NOMO-1 treated with dmso at 0.1 percent for 144 hours (cell line): ENCODE data around the gene SKA1.
A peak's percentile ranks its signal among the peaks of the same experiment; 100 is the strongest.

ENCODE experiments used
- DNase-seq: peaks from one replicate; lab custom pipeline; 2025; ENCODE audit not compliant: unreplicated experiment; lab: John Stamatoyannopoulos, UW

Gene SKA1, protein sequence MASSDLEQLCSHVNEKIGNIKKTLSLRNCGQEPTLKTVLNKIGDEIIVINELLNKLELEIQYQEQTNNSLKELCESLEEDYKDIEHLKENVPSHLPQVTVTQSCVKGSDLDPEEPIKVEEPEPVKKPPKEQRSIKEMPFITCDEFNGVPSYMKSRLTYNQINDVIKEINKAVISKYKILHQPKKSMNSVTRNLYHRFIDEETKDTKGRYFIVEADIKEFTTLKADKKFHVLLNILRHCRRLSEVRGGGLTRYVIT

DNA sequence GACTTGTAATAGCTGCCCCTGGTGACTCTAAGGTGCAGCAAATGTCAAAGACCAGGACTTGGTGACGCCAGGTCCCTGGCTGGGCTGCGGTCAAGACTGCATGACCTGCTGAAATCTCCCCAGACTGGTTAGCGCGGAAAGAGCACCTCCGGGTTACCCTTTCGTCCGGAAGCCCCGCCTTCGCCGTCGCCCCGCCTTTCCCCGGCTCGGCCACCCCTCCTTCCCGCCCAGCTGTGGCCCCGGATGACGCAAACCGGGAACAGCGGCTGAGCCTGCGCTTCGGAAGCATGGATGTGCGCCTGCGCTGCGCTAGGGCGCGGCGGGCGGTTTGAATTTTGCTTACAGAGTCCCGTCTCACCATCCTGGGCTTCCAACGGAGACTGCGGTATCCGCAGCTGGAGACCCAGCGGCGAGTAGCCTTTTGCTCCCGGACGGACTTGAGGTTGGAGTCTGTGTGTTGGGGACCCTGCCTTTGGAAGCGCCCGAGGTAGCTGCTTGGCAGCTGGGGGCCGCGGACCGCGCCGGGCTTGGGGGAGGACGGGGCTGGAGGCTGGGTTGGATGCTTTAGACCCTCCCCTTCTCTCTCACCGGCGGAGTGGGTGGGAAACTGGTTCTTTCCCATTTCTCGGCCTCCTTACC lies at the start of gene SKA1:
TSS of gene SKA1 (plus strand) at position 294 of the 639 bp plus-strand sequence. CDS start 785 bp downstream, outside the sequence.
- DNase-seq: peak; percentile 82

DNA sequence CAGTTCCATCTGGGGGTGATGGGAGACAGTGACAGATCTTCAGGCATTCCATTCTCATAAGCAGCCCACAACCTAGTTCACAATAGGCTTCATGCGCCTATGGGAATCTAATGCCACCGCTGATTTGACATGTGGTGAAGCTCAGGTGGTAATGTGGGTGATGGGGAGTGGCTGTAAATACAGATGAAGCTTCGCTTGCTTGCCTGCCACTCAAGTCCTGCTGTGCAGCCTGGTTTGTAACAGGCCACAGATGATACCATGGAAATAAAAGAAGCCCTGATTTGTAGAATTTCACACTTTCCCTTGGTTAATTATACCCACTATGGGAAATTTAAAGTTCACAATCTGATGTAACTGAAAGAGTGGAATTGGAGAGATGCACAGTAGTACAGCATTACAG lies 46.9 kb upstream of the SKA1 start:
- no peak for DNase-seq

DNA sequence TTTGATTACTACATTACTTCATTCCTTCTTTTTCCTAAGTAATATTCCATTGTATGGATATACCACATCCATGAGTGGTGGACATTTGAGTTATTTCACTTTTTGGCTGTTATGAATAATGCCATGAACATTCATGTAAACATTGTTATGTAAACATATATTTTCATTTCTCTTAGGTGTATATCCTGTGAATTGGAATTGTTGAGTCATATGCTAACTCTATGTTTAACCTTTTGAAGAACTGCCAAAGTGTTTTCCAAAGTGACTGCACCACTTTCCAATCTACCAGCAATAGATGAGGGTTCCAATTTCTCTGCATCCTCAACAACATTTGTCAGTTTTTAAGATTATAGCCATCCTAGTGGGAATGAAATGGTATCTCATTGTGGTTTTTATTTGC lies 44.7 kb upstream of the SKA1 start:
- no peak for DNase-seq

DNA sequence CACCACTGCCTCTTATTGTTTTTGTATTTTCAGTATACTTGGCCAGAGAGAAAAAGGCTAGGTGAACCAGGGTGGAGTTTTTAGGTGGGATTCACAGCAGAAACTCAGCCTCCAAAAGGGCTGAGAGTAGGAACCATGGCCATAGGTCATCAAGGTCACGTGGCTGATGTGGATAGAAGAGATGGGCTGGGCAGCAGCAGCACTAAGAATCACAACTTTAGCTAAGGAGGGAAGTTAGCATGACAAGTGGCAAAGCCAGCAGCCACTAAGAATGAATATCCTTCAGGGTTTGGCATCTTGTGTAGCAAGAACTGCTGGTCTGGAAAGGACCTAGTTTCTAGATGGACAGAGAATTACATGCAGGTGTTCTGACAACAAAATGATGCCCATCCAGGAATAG lies 43.2 kb upstream of the SKA1 start:
- DNase-seq: no peak

DNA sequence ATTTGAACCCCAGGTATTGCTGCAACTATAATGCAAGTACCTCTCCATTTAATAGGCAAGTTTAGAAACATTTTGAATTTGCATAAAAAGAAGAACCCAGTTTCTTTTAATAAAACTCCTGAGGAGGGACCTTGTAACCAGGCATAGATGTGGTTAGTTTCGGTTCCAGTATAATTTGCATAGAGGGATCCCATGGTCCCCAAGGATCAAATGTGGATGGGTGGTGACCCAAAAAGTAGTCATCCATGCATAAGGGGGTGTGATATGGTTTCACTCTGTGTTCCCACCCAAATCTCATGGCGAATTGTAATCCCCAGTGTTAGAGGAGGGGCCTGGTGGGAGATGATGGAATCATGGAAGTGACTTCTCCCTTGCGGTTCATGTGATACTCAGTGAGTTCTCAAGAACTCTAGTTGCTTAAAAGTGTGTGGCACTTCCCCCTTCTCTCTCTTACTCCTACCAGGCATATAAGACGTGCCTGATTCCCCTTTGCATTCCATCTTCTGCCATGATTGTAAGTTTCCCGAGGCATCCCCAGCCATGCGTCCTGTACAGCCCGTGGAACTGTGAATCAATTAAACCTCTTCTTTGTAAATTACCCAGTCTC lies 40.2 kb upstream of the SKA1 start:
- DNase-seq: no peak

DNA sequence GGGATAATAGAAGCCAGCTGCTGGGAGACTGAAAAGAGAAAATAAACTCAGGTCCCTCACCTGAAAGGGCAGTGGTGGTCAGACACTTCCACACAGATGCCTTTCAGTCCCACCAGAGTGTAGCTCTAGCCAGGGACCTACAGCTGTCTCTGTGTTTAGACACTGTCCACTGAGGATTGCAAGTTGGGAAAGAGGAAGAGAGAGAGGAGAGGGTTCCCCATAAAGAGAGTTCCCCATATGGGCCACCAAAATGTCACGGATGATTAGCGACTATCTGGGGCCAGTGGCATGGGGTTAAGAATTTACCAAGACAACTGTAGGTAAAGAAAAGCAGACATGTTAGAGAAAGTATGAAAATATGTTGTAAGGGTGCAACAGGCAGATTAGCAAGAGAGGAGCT lies 36.7 kb upstream of the SKA1 start:
- DNase-seq: peak; percentile 34

DNA sequence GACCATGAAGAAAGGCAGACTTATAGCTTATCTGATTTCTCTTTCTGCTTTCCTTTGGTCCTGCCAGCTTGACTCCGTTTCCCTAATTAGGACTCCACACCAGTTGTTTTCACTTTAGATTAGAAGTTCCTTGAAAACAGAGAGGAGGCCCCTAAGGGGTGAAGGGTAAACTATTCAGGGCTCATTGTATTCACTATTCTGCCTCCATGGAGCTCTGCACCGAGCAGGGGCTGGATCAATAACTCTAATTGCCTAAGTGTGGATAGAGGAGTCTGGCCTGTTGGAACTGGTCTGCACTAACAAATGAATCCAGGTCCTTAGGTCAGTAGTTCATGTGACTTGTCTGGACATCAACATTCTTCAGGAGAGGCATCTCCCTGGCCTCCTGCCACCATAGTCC lies 36.1 kb upstream of the SKA1 start:
- no peak for DNase-seq

DNA sequence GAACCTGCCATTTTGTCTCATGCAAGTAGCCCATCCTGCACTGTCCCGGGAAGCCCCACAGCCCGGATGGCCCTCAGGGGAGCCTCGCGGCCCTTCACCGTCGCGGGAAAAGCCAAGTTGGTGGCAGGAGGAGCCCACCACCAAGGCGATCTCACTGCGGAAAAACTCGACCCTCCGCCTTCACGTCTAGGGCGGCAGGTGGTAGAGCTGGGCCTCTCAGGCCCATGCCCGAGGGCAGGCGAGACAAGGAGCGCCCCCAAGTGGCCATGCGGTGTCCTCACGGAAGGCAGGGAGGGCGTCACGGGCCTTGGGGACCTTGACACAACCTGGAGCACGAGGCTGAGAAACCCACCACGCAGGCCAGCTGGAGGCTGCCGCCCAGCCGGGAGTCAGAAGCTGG lies 34.8 kb upstream of the SKA1 start:
- no peak for DNase-seq

DNA sequence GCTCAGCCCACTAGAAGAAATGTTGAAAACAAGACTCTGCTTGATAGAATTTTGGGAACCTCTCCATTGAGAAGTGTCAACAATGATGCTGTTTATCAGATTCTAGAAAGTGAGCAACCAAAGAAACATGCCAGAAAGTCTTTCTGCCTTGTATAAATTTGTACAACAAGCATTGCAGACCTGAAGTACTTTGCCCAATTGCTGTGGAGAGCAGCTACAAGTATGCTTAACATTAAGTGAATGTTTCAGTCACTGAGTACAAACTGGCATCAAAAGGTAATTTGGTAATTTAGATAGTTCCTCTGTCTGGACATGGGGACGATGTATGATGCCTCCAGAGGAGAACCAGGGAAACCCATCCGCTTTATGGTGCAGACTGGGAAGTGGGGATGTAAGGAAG lies 33.4 kb upstream of the SKA1 start:
- DNase-seq: no peak

DNA sequence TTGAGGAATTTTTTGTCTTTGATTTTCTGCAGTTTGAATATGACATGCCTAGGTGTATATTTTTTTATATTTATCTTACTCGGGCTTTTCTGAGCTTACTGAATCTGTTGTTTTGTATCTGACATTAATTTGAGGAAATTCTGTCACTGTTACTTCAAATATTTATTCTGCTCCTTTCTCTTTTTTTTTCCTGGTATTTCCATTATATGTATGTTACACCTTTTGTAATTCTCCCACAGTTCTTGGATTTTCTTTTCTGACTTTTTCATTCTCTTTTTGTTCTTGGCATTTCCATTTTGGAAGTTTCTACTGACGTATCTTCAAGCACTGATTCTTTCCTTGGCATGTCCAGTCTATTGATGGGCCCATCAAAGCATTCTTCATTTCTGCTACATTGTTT lies 24.1 kb upstream of the SKA1 start:
- no peak for DNase-seq

DNA sequence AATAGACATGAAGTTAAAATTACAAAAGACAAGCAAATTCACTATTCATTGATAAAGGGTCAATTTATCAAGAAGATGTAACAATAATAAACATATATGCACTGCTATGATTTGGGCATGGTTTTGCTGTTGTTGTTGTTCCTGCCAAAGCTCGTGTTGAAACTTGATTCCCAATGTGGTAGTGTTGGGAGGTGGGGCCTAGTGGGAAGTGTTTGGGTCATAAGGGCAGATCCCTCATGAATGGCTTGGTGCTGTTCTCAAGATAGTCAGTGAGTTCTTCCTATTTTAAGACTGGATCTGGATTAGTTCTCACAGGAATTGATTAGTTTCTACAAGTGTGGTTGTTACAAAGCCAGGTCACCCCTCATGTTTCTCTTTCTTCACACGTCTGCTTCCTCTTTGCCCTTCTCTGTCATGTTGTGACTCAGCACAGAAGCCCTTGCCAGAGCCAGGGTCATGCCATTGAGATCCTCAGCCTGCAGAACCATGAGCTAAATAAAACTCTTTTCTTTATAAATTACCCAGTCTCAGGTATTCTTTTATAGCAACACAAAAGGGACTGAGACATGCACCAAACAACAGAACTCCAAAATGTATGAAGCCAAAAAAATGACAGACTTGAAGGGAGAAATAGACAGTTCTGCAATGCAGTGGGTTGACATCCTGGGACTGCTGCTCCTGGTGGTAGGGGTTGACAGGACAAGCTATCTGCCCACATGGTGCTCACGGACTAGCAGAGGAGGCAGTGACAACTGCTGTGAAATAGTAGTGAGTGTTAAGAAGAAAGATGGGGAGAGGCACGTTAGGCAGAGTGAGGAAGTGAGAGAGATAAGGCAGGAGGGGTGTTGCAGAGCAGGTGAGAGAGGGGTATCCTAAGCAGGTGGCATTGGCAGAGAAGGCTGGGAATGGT lies 18.6 kb upstream of the SKA1 start:
- DNase-seq: peak; percentile 80

DNA sequence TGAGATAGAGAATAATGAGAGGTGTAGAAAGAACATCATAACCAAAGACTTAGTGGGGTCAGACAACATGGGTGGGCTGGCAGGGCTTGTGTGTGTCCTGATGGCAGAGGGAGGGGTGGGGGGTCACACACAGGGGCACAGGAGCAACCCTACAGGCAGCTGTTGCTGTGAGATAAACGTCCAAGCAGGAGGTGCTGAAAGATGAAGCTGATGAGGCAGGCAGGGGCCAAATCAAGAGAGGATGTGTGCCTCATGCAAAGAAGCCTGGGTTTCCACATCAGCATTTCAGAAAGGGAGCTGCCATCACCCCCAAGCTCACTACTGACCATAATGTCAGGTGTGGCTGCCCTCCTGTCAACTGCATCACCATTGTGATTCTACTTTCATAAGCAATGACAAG lies 16.0 kb upstream of the SKA1 start:
- DNase-seq: no peak

DNA sequence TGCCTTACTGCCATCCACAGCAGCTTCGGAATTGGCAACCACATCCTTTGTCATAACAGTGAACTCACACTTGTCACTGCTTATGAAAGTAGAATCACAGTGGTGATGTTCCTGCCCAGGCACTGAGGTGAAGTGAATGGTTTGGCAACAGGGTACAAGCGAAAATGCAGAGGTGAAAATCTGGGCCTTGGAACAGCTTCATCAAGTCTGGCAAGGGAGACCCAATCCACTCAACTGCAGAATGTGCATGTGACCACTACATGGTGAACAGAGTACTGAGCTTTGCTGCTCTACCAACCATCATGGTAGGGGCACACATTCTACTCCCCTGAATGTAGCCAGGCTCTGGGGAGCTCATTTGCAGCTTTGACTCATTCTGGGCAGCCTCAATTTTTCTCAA lies 15.0 kb upstream of the SKA1 start:
- no peak for DNase-seq

DNA sequence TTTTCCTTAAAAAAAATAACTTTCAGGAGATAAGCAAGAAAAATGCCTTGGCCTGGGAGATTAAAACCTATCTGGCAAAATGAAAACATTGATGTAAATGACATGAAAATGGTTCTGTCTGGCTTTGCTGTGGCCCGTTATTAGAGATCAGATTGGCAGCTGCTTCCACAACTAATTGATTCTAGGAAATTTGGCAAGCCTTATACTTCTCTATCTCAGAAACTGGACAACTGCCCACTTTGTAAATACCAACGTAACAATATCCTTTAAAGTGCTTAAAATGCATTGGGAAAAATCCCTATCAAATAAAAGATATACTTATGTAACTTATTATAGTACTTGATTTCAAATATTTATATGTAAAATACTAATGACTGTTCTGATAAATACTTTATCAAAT lies 14.2 kb upstream of the SKA1 start:
- DNase-seq: no peak

DNA sequence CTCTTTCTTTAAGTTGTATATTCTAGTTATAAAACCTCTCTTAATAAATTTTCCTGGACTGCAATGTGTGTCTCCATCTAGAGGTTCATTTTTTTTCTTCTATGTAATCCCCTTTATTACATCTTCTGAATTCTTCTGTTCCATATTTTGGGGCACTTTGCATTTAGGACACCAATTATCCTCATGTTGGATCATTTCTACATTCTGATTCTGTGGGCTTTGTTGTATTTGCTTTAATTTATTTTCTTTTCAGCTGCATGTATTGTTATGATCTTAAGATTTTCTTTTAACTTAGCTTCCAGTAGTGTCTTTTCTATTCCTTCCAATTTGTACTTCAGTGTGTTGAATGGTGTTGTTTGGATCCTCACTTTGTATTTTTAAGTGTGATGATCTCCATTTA lies 5.2 kb upstream of the SKA1 start:
- DNase-seq: no peak

DNA sequence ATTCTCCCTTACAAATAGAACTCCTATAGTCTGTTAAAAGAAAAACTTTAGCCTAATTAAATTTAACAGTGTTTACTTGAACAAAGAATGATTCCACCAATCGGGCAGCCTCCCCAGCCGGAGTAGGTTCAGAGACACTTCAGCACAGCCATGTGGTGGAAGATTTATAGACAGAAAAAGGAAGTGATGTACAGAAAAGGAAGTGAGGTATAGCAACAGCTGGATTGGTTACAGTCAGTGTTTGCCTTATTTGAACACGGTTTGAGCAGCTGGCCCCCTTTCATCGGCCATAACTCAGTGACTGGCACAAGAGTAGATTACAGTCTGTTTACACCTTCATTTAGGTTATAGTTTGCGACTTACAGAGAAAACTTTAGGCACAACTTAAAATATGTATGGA lies 2.1 kb upstream of the SKA1 start:
- peak; percentile 12 for DNase-seq

DNA sequence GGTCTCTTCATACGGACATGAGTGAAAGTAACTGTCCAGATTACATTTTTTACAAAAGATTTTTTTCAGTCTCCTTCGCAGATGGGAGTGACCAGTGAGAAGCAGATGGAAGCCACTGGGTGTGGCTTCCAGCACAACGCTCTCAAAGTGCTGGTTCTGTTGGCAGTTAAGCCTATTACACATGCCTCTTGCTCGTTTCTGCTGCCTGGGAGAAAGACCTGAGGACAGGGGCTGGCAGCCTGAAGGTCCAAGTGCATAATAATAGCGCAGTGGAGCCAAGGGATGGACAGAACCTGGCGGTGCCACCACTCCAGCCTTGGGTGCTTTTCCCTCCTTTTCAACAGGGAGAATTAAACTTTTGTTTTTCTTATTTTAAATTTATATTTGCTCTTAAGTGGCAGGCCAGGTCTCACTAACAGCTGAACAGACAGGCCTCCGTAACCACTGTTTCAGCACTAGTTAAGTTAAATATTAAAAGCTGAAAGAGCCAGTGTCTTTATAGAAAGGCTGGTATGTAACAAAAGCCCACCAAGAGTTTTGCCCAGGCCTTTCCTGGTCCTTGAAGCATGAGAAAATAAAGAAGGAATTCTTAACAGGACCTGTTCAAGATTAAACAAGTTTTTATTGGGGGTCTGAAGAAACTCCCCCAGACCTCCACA lies 1.2 kb upstream of the SKA1 start:
- DNase-seq: no peak

DNA sequence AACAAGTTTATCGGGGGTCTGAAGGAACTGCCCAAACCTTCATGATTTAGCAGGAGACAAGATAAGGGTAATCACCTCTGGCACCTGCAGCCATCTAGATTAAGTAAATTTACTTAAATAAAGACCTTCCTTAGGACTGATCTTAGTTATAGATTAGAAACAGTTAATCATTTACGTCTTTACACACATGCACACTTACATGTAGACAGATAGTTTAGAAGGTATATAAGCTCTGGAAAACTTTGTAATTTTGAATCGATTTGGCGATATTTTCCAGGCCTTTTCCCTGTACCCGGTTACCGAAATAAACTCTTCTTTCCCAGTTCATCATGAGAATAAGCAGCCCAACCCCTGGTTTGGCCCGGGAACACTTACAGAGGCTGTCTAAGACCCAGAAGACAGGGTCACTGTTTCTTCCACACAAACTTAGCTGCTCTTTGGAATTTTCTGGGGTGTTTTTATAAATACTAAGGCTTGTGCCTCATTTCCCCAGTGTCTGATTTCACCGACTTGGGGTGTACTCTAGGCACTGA lies 560 bp upstream of the SKA1 start:
- DNase-seq: no peak

DNA sequence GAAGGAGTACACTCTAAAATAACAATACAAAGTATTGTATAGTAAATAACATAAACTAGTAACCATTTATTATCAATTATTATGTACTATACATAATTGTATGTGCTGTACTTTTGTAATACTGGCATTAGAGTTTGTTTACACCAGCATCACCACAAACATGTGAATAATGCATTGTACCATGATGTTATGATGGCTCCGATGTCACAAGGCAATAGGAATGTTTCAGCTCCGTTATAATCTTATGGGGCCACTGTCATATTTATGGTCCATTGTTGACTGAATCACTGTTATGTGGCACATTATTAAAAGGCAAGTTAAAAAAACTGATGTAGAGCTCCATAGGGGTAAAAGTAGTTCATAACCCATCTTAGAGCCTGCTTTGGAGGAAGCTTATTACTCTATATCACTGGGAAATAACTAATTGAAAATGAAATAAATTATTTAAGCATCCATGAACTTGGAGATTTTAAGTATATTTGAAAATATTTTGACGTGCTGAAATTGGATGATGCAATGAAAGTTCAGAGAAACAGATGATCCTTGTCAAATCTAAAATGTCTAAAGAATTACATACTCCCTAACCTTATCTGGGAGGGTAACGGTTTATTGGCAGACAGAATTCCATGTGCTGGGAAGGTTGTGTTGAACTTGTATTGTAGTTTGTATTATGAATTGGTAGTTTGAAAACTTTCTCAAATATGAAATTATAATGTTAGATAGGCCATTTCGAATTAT lies 2.4 kb downstream of the SKA1 start:
- no peak for DNase-seq

DNA sequence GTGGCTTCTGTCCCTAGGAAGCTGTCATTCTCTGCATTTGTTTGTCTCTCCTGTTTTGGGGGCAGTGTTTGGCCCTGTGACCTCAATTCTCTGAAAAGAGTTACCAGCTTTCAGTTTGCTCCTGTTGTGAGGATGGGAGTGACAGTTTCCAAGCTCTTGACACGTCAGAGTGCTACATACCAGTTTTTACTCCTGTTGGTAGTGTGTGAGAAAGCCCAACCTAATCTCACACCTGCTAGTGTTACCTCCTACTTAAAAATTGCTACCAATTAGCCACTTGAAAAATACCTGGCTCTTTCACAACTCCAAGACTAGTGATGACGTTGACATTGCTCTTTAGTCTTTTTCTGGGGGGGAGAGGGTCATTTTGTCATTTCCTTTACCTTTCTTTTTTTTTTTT lies 14.1 kb downstream of the SKA1 start:
- DNase-seq: no peak
